Measurements from ENCODE around the gene PYCARD.

GRCh38 chr16:31199430-31200041 is 3.0 kb downstream of the PYCARD start:
- no peak for TF ChIP-seq POLR2A (IDR thresholded peaks at IDR 0.05)
- no peak for TF ChIP-seq EP300 (IDR thresholded peaks at IDR 0.05)
